ENCODE measurements around the gene CIZ1.

The CIZ1 gene

DNA sequence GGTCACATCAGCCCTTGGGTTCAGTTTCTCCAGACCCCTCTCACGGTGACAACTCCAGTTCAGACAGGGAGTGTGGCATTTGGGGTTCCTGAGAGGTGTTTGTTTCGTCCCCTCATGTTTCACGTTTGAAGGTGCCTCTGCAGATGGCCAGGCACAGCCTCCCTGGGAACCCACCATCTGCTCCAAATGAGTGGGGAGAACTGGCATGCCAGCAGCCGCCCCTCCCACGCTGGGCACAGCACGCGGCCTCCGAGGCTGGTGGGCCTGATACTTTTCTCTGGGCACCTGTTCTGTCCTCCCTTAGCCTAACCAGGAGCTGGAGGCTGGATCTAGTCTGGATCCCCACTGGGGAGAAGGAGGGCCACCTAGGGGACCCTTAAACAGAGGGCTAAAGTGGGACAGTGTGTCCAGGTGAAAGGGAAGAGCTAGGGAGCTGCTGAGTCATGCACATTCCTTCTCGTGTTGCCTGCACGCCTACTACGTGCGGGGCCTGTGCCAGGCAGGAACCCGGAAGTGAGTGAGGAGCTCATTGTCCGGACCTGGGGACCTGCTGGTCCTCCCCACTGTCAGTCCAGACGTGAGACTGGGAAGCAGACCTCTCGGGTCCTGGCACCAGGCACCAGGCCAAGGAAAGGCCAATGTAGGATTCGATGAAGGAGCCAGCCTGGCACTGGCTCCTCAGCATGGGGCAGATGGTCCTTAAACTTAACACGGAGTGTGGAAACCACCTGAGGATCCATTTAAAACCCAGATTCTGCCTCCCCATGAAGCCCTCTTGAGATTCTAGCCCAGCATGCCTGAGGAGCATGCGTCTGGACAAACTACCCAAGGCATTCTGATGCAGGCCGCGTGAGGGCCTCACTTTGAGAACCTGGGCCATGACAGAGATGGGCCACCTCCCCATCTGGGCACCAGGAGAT, 23.5 kb upstream of the CIZ1 start:
- DNase-seq = no peak

DNA sequence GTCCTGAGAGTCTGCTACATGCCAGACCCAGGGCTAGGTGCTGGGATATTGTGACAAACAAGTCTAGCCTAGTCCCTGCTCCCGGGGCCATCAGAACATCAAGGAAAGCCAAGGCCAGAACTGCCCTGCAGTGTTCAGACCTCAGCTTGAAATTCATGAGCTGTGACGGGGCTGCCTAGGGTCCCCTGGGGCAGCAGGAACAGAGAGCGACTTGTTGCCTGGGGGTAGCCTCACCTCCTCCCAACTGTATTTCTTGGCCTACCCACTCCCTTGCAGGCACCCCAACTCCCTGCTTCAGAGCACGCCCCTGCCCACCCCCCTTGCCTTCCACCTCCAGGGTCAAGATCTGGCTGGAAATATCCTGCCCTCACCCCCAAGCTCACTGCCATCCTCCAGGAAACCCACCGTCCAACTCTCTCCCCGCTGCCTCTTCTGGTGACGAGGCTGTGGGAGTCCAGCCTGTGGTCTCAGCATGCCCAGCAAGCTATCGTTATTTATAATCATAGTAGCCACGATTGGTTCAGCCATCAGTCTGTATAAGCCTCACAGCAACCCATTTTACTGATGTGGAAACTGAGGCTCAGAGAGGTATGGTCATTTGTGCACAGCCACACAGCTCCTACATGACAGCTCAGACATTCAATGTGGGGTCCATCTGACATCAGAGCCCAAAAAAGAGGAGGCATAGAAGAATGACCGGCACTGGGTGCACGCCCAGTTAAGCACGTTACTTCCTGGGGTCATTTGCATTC, 22.6 kb upstream of the CIZ1 start:
- no peak for DNase-seq

DNA sequence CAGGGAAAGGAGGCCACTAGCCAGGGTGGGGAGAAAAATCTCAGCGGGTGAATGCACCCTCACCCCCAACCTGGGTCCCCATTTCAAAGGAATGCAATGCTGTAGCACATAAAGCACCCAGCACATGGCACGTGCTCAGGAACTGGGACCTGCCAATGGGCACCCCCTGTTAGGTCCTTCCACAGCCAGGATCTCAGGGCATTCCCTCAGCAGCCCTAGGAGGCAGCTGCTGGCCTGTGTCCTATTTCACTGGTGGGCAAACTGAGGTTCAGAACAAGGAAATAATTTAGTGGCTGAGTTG, 20.6 kb upstream of the CIZ1 start:
- DNase-seq = no peak

DNA sequence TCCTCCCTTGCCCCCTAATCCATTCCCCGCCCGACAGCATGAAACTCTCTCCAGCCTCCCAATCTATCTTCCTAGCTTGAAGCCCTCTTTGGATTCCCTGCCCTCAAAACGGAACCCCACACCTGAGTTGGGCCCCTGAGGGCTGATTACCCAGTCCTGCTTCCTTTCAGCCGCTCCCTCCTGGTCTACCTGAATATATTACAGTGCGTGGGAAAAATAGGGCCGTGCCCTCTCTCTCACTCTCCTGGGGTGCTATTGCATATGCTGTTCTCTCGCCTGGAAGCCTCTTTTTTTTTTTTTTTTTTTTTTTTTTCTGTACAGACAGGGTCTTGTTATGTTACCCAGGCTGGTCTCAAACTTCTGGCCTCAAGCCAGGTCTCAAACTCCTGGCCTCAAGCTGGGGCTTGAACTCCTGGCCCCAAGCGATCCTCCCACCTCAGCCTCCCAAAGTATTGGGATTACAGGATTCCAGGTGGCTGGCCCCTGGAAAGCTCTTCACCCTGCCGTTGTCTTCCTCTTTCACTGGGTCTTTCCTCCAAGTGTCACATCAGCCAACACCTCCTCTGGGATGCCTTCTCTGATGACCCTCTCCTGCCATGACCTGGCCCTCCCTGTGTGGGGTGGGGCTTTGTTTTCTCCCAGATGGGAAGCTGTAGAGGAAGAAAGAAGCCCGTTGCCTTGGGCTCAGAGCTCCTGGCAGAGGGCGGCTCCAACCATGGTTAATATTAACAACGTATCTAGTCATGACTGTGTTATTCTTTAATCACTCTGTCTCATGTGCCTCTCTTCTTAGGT, 20.0 kb upstream of the CIZ1 start:
- DNase-seq = no peak

DNA sequence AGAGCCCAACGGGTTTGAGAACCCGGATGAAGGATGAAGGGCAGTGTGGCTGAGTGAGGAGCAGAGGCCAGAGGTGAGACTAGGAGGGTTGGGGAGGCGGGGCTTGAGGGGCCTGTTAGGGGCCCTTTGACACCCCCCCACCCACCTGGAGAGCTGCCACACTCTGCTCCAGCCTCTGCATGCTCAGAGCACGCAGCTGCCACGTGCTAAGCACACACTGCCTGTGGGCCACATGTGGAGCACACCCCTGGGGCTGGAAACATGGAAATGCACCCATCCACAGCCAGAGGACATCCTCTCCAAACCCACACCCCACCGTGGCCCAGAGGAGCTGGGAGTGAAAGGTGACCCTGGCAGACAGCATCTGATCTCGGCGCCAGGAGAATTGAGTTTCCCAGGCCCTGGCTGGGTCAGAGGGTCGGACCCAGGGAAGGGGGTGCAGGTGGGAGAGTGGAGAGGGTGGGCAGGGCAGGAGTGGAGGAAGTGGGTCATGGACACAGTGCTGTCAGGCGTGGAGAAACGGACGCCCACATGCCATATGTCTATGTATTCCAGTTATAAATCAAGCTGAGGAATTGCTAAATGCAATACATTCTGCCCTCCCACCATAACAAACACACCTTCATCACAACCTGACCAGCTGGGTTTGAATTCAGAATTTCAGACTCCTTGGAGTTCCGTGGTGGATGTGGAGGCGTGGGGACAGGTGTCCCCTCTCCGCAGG, 17.7 kb upstream of the CIZ1 start:
- no peak for DNase-seq

DNA sequence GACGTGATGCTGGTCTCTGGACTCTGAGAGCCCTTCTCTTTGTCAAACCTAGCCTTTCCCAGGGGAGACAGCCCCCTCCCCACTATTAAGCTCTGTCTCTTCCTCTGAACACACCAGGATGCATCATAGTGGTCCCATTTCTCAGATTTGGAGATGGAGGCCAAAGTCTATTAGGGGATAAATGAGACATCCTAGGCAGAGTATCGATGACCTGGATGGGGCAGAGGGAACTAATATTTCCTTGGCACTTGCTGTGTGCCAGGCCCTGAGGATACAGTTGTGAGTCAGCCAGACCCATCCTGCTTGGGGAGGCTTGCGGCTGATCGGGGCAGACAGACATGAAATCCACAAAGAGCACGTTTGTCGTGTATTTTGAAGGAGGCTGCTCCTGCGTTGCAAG, 17.0 kb upstream of the CIZ1 start:
- no peak for DNase-seq

DNA sequence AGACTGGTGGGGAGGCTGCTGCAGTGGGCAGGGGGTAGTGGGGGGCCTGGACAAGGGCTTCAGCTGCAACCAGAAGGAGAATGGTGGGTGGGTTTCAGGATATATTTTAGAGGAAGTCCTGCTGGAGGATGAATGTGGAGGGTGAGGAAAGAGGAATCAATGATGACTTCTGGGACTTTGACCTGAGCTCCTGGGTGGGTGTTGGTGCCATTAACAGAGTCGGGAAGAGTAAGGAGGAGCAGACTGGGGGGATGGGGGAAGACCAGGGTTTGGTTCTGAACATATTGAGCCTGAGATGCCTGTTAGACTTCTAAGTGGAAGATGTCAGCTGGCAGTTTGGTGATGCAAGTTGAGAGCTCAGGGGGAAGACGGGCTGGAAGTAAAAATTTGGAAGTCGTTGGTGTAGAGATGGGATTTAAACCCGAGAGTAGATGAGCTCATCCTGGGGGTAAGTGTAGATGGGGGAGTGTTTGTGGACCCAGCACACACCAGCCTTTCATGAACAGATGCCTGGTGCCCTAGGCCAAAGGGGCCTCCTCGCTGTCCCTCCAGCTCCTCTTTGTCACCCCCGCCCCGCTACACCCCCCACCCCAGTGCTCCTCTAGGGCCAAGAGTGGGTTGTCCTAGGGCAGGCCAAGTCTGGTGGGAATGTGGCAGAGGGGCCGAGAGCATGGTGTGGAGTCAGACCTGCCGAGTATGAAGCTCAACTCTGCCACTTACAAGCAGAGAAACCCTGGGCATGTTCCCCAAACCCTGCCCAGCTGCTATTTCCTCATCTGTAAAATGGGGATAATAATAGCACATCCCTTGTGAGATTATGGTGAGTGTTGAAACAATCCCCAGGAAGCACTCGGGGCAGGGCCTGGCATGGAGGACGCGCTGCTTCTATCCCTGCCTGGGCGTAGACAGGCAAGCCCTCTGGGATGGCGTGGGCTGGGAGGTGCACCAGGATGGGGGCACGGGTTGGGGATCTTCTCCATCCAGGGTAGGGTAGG, 15.8 kb upstream of the CIZ1 start:
- no peak for DNase-seq

DNA sequence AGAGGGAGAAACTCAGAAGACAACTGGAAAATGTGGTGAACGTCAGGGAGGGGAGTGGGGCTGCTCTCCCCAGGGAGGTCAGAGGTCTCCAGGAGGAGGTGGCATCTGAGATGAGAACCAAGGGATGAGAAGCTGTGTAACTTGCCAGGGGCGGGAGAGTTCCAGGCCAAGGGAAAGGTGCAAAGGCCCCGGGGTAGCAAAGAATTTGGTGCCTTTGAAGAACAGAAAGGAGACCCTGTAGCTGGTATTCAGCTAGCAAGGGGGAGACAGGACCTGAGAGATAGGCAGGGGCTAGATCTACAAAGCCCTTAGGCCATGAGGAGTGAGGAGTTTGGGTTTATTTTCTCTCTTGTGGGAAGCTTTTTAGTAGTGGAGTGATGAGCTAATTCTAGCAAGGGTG, 15.1 kb upstream of the CIZ1 start:
- no peak for DNase-seq

DNA sequence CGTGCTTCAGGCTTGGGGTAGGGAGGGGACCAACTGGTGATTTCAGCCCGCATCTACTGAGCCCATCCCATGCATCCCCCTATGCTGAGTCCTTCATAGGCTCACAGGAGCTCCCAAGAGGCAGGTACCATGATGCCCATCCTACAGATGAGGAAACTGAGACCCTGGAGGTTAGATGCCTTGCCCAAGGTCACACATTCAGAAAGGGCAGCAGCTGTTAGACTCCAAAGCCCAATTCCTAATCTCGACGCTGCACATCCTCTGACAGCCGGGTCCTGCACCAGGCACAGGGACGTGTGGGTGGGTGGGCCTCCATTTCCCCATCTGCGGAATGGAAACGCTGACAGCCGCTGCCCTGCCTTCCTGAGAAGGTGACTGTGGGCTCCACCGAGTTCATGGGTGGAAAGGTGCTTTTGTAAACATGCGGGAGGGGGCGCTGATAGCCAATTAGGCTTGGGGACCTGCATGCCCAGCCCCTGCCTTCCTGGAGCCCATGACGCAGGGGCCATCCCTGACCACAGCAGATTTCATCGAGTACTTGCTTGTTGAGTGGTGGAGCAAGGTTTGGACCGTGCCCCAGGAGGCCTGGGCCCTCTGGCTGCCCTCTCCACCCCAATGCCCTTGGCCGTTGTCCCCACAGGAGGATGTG, 14.0 kb upstream of the CIZ1 start:
- DNase-seq = no peak

DNA sequence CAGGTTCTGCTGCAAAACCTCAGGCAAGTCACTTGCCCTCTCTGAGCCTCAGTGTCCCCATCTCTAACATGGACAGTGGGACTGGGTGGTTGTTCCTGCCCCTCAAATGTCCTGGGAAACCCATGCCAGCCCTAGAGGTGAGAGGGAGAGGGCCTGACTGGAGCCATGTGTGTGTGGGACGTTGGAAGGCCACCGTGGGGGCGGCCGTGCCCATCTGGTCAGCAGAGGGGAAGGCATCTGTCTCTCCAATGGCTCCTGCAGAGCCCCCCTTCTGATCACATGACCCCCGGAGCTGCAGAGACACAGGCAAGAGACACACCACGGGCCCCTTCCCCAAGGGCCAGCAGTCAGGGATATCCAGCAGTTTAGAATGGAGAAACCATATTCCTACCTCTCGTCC, 13.5 kb upstream of the CIZ1 start:
- DNase-seq = no peak

DNA sequence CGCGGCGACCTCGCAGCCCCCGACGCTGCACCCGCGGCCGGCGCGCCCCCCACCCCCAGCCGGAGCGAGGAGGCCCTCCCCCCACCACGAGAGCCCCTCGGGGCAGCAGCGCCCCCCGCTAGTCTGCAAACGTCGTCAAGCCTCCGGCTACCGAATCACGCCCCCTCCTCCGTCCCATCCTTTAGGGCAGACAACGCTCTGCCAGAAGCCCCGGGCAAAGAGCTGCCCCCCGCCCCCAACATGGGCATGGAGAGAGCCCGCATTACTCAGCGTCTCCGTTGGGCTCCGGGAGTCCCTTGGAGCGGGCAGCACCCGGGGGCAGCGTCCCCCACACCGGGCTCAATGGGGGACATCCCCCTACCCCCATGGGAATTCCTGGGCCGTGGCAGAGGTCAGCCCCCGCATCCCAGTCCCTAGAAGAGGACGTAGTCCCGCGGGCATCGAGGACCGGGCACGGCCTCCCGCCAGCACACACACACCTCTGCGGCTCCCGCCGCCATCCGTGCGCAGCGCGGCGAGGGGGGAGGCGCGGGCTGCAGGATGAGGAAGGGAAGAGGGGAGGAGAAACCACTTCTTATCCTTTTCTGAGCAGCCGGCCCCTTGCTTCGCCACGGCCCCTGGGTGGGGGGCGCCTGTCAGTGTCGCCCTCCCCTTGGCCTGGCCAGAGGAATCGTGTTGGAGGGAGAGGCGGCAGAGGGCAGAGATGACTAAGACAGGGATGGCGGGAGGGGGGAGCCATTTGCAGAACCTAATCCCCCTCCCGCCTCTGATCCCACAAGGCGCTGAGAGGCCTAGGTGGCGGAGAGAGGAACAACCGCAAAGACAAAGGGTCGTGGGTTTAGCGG, 12.6 kb upstream of the CIZ1 start:
- peak; percentile 60 for DNase-seq

DNA sequence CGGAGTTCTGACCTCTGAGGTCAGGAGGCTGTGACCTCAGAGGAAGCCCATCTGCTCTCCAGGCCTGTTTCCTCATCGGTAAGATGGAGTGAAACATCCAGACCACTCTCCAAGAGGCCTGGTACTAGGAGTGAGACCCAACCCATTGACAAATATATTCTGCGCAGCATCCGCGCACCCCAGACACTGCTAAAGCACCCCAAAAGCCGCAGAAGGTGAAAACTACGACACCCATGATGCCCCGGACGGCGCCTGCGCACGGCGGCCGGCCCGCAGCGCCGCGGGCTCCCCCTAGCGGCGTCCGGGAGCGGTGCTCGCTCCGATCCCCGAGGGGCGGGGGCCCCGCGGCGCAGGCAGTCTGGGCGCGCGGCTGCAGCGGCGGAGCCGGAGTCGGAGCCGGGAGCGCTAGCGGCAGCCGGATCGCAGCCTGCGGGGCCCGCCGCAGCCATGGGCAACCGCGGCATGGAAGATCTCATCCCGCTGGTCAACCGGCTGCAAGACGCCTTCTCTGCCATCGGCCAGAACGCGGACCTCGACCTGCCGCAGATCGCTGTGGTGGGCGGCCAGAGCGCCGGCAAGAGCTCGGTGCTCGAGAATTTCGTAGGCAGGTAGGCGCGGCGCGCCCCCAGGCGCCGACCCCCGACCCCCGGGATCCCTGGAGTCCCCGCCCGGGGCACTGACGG, 11.8 kb upstream of the CIZ1 start, which contains the start of gene DNM1:
Gene DNM1 (plus strand): TSS at position 356 of the 683 bp plus-strand sequence. CDS start 92 bp downstream, at position 448.
- peak; percentile 64 for DNase-seq

DNA sequence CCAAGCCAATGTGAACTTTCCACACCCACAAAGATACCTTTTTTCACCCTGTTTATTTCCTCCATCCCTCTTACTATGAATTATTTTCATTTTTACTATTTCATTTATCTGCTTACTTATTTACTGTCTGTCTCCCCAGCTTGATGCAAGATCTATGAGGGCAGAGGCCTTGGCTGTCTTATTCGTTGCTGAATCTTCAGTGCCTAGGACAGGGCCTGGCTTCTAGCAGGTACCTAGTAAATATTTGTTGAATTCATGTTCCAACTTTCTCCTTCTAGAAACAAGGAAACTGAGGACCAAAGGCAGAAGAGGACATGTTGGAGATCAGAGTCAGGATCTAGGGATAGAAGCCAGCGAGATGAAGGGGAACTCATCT, 11.3 kb upstream of the CIZ1 start:
- no peak for DNase-seq

DNA sequence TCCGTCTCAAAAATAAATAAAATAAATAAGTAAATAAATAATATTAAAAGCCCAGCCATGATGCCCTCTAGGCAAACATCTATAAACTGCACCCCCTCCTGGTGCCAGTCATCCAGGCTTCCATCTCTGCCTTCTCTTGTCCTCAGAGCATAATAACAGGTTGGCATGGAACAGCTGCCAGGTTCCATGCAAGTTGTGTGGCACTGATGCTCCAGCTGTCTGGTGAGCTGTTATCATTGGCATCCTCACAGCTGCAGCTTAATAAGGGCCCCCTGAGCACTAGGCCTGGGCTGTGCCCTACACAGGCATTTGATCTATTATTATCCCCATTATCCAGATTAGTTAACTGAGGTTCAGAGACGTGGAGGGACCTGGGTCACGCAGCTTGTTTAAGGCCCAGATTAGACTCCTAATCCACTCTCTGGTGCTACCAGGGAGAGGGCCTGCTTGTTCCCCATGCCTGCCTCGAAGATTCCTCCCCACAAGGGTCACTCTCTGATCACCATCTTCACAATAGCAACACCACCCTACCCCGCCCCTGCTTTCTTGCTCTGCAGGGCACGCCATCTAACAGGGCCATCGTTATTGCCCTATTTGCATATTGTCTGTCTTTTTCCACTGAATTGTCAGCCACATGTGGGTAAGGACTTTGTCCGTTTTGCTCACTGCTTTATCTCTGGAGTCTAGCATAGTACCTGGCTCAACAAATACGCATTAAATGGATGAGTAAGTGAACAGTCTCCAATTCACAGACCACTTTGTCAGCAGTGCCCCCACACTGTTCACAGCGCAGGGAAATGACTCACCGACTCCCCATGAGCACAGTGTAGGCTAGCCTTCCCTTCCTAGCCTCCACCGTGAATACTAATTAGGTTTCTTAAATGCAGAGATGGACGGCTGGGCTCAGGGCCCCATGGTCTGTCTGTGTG, 10.3 kb upstream of the CIZ1 start:
- DNase-seq = no peak

DNA sequence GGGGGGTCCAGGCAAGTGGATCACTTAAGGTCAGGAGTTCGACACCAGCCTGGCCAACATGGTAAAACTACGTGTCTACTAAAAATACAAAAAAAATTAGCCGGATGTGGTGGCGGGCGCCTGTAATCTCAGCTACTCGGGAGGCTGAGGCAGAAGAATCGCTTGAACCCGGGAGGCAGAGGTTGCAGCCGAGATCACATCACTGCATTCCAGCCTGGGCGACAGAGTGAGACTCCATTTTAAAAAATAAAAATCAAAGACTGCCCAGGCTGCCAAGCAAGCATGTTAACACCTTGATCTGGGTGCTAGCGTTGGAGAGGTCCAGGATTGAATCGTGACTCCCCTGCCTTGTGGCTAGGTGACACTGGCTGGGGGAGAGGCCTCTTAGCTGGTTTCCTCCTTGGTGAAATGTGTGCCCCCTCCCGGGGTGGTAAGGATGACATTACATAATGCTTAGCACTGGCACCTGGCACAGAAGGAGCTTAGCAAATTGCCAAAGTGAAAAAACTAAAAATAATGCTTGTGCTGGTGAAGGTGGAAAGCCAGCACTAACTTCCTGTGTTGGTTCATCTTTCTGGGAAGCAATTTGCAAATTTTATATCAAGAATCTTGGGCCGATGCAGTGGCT, 2.2 kb upstream of the CIZ1 start:
- DNase-seq = no peak

DNA sequence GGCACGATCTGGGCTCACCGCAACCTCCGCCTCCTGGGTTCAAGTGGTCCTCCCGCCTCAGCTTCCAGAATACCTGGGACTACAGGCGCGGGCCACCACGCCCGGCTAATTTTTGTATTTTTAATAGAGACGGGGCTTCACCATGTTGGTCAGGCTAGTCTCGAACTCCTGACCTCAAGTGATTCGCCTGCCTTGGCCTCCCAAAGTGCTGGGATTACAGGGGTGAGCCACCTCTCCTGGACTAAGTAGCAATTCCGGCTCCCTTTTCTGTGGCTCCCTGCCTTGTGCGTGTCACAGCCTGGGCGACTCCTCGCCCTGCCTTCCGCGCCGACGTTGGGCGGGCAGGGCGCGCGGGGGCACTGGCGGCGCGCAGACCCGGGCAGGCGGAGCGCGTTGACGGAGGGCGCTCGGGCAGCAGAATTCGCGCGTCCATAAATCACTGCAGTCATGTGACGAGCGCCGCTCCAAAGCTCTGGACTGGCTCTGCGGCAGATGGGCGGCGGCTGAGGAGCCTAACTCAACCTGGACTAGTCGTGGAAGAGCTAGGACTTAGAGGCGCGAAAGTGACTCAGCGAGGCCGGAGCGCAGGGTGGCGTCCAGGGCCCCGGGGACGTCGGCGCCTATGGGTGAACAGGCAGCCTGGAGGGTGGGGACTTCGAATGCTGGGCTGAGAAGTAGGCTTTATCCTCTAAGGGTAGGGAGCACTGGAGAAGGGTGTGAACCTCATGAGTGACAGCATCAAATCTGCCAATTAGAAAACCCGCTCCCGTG, 1.4 kb upstream of the CIZ1 start:
- peak; percentile 88 for DNase-seq

Data from fibroblast of skin of back (primary cell).